ENCODE measurements around the gene ITGA3.

The ITGA3 gene

DNA sequence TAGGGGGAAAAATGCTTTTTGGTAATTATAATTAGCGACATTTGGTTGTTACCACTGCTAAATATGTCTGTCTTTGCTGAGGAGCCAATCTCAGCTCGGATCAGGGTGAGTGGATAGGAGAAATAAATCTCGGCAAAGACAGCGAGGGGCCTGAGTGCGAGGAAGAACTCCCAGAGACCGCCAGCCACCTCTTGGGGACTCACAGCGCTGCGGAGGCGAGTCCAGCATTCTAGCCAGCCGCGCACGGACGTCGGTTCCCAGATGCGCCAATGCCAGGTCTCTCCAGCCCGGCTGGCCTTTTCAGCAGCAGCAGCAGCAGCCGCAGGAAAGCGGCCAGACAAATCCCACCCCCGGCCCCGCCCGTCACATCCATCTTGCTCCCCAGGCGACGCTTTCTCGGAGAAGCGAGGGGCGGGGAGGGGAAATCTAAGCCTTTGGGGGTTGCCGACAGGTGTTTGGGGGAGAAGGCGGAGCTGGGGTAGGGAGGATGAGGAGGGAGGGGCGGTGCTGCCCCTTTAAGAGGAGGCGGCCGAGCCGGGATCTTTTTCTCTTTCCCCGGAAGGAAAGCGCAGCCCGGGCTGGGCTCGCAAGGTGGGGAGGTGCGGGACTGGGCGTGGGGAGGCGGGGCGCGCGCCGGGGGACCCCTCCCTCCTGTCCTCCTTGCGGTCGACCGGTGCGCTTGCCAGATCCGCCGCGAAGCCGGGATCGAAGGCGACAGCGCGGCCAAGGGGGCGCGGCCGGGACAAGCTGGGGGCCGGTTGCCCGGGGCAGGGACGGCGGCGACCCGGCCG, at the start of gene ITGA3:
TSS of gene ITGA3 (plus strand) at position 685 of the 791 bp plus-strand sequence. CDS start 330 bp downstream, outside the sequence.
- Mint-ChIP-seq H3K36me3 (ENCODE audit: low read depth) (no peaks in the 10 kb centered on the region), H3K9me3 (no peaks in the 10 kb centered on the region), H3K27me3 (peaks cover 21% of the 10 kb centered on the region), H3K27ac (no peak within 1 kb of the TSS), H3K4me1 (peaks cover 30% of the 10 kb centered on the region), H3K4me3 (peak within 1 kb of the TSS; percentile 78)
- ATAC-seq = peak; percentile 11
- peak; percentile 56 for DNase-seq

DNA sequence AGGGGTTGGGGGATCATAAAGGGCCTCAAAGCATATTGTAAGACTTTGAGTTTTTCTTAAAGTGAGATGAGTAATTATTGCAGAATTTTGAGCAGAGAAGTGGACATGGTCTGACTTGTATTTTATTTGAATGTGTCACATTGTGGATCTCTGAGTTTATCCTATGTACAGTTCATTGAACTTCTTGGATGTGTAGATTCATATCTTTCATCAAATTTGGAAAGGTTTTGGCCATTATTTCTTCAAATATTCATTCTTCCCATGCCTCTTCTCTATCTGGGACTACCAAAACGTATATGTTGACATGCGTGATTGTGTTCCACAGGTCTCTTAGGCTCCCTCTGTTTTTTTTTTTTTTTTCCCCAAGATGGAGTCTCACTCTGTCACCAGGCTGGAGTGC, 46.6 kb upstream of the ITGA3 start:
- Mint-ChIP-seq H3K27me3 (peaks cover 45% of the 10 kb centered on the region), H3K36me3 (ENCODE audit: low read depth) (no peaks in the 10 kb centered on the region), H3K4me3 (no peak overlapping the region), H3K9me3 (peaks cover 34% of the 10 kb centered on the region), H3K27ac (no peak overlapping the region), H3K4me1 (no peaks in the 10 kb centered on the region)
- no peak for ATAC-seq
- no peak for DNase-seq

DNA sequence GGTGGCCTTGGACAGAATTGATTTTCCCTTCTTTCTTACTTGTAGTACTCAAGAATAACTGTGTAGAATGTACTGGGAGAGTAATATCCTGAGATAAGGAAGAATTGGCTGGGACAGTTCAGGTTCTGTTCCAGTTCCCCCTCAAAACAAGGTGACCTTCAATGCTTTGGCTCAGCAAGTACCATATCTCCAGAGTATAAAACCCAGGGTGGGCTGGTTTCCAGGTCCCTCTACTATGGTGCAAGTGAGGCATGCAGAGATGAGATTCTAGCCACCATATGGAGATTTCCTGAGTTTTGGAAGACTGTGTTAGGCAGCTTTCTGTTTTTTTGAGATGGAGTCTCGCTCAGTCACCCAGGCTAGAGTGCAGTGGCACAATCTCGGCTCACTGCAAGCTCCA, 42.8 kb upstream of the ITGA3 start:
- H3K4me1 Mint-ChIP-seq = no peaks in the 10 kb centered on the region
- no peak overlapping the region for H3K27ac Mint-ChIP-seq
- ATAC-seq (no peak), DNase-seq (no peak)
- peaks cover 42% of the 10 kb centered on the region for H3K9me3 Mint-ChIP-seq
- peaks cover 40% of the 10 kb centered on the region for H3K27me3 Mint-ChIP-seq
- no peak overlapping the region for H3K4me3 Mint-ChIP-seq
- H3K36me3 Mint-ChIP-seq (ENCODE audit: low read depth) = peaks cover 2% of the 10 kb centered on the region

DNA sequence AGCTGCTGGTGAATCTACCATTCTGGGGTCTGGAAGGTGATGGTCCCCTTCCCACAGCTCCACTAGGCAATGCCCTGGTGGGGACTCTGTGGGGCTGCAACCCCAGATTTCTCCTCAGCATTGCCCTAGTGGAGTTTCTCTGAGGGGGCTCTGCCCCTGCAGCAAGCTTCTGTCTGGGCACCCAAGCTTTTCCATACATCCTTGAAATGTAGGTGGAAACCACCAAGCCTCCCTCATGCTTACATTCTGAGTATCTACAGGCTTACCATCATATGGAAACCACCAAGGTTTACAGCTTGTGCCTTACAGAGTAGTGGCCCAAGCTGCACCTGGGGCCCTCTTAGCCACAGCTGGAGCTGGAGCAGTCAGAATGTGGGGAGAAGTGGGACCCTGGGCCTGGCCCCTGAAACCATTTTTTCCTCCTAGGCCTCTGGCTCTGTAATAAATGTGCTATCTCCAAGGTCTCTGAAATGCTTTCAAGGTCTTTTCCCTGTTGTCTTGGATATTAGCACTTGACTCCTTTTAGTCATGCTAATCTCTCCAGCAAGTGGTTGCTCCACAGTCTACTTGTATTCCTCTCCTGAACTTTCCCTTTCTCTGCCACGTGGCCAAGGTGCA, 41.3 kb upstream of the ITGA3 start:
- peaks cover 35% of the 10 kb centered on the region for H3K9me3 Mint-ChIP-seq

DNA sequence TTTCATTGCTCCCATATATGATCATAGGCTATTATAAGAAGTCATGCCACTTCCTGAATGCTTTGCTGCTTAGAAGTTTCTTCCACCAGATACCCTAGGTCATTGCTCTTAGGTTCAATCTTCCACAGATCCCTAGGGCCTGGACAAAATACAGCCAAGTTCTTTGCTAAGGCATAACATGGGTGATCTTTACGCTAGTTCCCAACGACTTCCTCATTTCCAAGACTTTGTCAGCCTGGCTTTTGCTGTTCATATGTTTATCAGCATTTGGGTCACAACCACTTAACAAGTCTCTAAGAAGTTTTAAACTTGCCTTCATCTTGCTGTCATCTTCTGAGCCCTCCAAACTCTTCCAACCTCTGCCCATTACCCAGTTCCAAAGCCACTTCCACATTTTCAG, 40.8 kb upstream of the ITGA3 start:
- Mint-ChIP-seq H3K4me3 (no peak overlapping the region), H3K27ac (no peak overlapping the region), H3K9me3 (peaks cover 35% of the 10 kb centered on the region), H3K27me3 (peaks cover 34% of the 10 kb centered on the region), H3K36me3 (ENCODE audit: low read depth) (peaks cover 2% of the 10 kb centered on the region), H3K4me1 (no peaks in the 10 kb centered on the region)
- no peak for DNase-seq
- no peak for ATAC-seq

More for the DNA sequence above, 41.3 kb upstream of the ITGA3 start:
- DNase-seq (no peak), ATAC-seq (no peak)
- Mint-ChIP-seq H3K4me1 (no peaks in the 10 kb centered on the region), H3K36me3 (ENCODE audit: low read depth) (peaks cover 2% of the 10 kb centered on the region), H3K4me3 (no peak overlapping the region), H3K27ac (no peak overlapping the region), H3K27me3 (peaks cover 38% of the 10 kb centered on the region)

DNA sequence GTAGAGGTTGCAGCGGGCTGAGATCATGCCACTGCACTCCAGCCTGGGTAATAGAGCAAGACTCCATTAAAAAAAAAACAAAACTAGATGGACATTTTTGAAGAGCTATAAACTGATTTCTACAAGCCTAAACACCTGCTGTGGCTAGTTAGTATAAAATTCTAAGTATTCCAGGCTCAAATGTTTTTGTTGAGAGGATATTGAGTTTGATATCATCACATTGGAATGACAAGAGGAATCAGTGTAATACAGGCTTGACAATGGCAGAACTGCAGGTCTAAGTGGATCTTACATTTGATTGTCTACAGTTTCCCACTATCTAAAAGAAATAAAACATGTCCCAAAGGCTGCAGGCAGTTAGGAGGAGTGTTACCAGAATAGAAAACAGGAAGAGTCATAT, 37.0 kb upstream of the ITGA3 start:
- ATAC-seq = no peak
- H3K27me3 Mint-ChIP-seq = peaks cover 23% of the 10 kb centered on the region
- H3K4me3 Mint-ChIP-seq = no peak overlapping the region
- DNase-seq = no peak
- H3K4me1 Mint-ChIP-seq = no peaks in the 10 kb centered on the region
- H3K27ac Mint-ChIP-seq = no peak overlapping the region
- peaks cover 2% of the 10 kb centered on the region for H3K36me3 Mint-ChIP-seq (ENCODE audit: low read depth)
- peaks cover 9% of the 10 kb centered on the region for H3K9me3 Mint-ChIP-seq

DNA sequence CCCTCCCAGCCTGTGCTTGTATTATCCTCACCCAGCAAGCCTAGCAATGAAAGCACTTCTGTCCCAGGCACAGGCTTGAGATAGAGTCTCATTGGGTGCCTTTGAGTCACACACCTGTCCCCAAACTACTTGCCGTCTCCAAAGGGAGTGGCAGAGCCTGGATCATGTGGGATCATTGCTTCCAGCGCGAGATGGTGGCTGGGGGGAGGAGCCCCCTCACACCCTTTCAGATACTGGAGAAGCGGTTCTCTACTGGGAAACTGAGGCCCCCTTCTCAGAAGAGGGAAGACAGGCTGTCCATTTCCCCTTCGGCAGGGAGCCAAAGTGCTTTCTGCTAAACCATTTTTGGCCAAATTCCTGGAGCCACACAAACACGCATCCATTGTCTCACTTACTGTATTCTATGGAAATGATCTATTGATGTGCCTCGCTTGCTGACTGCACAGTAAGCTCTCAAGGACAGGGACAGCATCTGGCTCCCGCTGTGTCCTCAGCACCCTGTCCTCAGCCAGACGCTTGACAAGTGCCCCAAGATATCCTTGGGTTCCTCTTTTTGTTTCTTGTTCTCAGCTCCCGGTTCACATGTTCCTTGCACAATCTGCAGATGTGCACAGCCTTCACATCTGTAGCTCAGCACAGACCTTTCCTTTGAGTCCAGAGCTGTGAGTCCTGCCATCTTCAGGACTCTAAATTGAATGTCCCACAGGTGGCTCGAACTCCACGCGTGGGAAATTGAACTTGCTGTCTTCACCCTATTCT, 34.9 kb upstream of the ITGA3 start:
- H3K4me3 Mint-ChIP-seq = no peak overlapping the region
- ATAC-seq = no peak
- no peak overlapping the region for H3K27ac Mint-ChIP-seq

DNA sequence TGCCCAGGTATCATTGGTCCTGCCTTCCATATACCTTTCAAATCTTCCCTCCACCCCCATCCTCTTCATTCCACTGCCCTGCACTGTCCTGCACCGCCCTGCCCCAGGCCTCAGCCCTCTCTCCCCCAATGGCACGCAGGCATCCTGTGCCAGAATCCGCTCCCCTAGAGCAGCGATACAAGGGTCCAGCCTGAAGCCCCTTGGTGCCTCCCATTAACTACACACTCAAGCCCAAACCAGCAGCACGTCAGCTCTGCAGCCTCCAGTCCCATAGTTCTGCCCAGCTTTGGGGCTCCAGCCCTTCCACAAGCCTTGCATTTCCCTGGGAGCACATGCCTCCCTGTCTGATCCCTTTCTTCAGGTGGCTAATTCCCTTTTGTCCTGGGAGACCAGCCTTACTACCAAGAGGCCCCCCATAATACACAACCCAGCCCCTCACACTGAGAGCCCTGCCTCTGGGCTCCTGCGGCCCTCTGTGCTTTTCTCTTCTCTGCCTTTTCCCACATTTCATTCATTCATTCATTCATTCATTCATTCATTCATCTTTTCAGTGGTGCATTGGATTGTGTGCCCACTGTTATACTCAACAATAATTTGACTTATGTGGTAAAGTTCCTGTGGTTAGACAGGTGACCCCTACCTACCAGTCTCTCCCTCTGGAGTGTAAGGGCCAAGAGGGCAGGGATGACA, 34.1 kb upstream of the ITGA3 start:
- Mint-ChIP-seq H3K9me3 (no peaks in the 10 kb centered on the region), H3K27me3 (peaks cover 19% of the 10 kb centered on the region), H3K4me1 (peaks cover 3% of the 10 kb centered on the region), H3K4me3 (no peak overlapping the region), H3K36me3 (ENCODE audit: low read depth) (no peaks in the 10 kb centered on the region), H3K27ac (no peak overlapping the region)
- DNase-seq (no peak), ATAC-seq (no peak)

More for the DNA sequence above, 34.9 kb upstream of the ITGA3 start:
- no peaks in the 10 kb centered on the region for H3K9me3 Mint-ChIP-seq
- DNase-seq = no peak
- peaks cover 21% of the 10 kb centered on the region for H3K27me3 Mint-ChIP-seq
- no peaks in the 10 kb centered on the region for H3K36me3 Mint-ChIP-seq (ENCODE audit: low read depth)
- H3K4me1 Mint-ChIP-seq = no peaks in the 10 kb centered on the region

DNA sequence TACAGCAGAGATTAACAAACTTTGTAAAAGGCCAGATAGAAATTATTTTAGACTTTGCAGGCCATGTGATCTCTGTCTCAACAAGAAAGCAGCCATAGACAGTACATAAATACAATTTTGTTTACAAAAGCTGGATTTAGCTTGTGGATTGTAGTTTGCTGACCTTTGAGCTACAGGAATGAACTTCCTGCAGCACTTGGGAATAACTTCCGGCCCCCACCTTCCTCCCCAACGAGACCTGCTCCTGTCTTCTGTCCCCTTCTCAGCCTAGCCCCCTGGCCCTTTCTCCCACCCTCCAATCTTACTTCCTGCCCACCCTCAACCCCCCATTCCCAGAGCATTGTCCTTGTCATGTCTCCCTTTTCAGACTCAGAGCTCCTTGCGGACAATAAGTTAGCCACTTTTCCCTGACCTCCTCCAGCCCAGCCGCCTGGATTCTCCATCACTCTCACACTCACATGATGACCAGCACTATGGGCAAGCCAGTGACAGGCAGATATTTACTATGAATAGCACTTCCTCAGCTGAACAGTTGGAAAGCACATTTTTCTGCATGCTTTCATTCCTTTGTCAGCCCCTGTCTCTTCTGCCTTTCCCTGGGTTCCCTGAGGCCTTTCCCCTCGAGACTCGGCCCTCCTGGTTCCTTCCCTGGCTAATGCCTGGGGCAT, 33.3 kb upstream of the ITGA3 start:
- ATAC-seq (no peak), DNase-seq (no peak)
- Mint-ChIP-seq H3K27me3 (peaks cover 22% of the 10 kb centered on the region), H3K4me3 (no peak overlapping the region), H3K36me3 (ENCODE audit: low read depth) (no peaks in the 10 kb centered on the region), H3K27ac (no peak overlapping the region), H3K4me1 (peaks cover 8% of the 10 kb centered on the region), H3K9me3 (no peaks in the 10 kb centered on the region)

DNA sequence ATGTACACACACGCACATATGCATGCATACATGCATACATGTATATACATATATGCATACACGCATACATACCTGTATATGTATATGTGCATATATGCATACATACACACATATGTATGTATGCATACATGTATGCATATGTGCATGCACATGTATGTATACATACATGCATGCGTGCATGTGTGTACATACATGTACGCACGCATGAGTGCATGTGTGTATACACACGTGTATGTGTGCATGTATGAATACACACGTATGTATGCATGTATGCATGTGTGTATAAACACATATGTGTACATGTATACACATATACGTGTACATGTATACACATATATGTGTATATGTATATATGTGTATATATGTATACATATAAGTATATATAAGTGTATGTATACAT, 32.4 kb upstream of the ITGA3 start:
- H3K27ac Mint-ChIP-seq = no peak overlapping the region
- no peak for DNase-seq
- H3K27me3 Mint-ChIP-seq = peaks cover 30% of the 10 kb centered on the region
- ATAC-seq = no peak
- H3K4me1 Mint-ChIP-seq = peaks cover 10% of the 10 kb centered on the region
- H3K4me3 Mint-ChIP-seq = no peak overlapping the region
- H3K9me3 Mint-ChIP-seq = no peaks in the 10 kb centered on the region
- H3K36me3 Mint-ChIP-seq (ENCODE audit: low read depth) = no peaks in the 10 kb centered on the region

DNA sequence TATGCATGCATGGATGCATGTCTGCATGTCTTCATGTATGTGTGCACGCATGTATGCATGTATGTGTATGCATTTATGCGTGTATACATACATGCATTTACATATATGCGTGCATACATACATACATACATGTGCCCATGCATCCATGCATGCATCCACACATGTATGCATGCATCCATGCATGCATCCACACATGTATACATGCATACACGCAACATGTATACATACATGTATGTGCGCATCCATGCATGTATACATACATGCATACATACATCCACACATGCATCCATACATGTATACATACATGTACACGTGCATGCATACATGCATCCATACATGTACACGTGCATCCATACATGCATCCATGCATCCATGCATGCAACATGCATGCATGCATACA, 31.1 kb upstream of the ITGA3 start:
- ATAC-seq (no peak), DNase-seq (no peak)
- peaks cover 10% of the 10 kb centered on the region for H3K4me1 Mint-ChIP-seq
- no peak overlapping the region for H3K4me3 Mint-ChIP-seq
- H3K27me3 Mint-ChIP-seq = peaks cover 34% of the 10 kb centered on the region
- H3K9me3 Mint-ChIP-seq = no peaks in the 10 kb centered on the region
- H3K36me3 Mint-ChIP-seq (ENCODE audit: low read depth) = no peaks in the 10 kb centered on the region
- H3K27ac Mint-ChIP-seq = no peak overlapping the region

DNA sequence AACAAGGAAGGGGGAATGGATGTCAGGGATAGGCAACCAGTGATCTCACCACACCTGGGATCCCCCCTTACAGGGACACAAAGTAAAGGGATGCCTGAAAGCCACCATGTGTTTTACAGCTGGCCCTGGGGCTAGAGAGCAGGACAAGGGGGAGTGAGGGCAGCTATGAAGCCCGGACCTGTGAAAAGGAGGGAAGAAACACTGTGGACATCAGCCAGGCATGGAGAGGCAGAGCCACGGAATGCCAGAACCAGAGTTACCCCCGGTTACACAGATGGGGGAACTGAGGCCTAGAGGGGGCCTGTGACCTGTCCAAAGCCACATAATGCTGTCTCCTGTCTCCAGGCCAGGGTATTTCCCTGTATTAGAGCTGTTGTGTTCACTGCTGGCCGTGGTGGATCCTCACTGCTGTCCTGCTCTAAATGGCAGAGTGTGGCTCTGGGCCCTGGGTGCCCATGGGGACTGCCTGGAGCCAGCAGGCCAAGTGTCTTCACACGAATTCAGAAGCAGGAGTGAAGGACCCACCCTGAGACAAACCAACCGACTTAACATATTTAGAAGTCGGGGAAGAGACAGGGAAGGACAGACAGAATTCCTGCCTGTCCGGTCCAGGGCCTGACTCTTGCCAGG, 29.7 kb upstream of the ITGA3 start:
- Mint-ChIP-seq H3K4me3 (no peak overlapping the region), H3K9me3 (no peaks in the 10 kb centered on the region), H3K4me1 (peaks cover 10% of the 10 kb centered on the region), H3K27me3 (peaks cover 33% of the 10 kb centered on the region), H3K36me3 (ENCODE audit: low read depth) (no peaks in the 10 kb centered on the region), H3K27ac (no peak overlapping the region)
- DNase-seq (no peak), ATAC-seq (no peak)

DNA sequence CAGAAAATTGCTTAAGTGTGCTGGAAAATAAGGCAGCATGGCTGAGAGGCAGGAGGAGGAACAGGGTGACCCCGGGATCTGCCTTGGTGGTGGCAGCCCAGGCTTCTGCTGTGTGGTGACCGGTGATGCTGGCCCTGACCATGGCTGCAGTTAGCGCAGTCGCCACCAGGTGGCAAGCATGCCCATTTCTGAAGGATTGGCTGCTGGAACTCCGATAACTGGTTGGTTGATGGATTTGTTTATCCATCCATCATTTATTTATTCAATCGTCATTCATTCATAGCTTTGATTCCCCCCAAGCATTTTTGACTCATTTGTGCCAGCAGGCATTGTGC, 29.1 kb upstream of the ITGA3 start:
- Mint-ChIP-seq H3K4me1 (peaks cover 10% of the 10 kb centered on the region), H3K27me3 (peaks cover 27% of the 10 kb centered on the region), H3K36me3 (ENCODE audit: low read depth) (no peaks in the 10 kb centered on the region), H3K4me3 (no peak overlapping the region), H3K9me3 (no peaks in the 10 kb centered on the region), H3K27ac (no peak overlapping the region)
- ATAC-seq (peak; percentile 33), DNase-seq (peak; percentile 85)

All from activated naive CD8-positive, alpha-beta T cell treated with anti-CD3 and anti-CD28 coated beads, Interleukin-2, amount 50 U/mL, for 24 hours (primary cell).